Left ventricle myocardium inferior (tissue), 1 donor: Measurements from ENCODE around the gene TNK2. TPM values are rescaled to one million over a fixed set of nuclear protein-coding genes. Genes with fewer than 3 reads are reported as not detected.

Source experiments
- DNase-seq: peaks from one replicate; pipeline ENCODE4 v3.0.0-alpha.2; 2020
- H3K27ac ChIP-seq: fragments of 200-600 bp; replicated peaks from 2 replicates; pipeline ENCODE4 v1.8.0; 2021
- H3K27me3 ChIP-seq: fragments of 200-600 bp; 2 replicates; pipeline ENCODE4 v1.8.0; 2021; ENCODE audit warnings: low read depth
- H3K36me3 ChIP-seq: fragments of 200-600 bp; 2 replicates; pipeline ENCODE4 v1.8.0; 2021
- H3K4me1 ChIP-seq: fragments of 200-600 bp; 2 replicates; pipeline ENCODE4 v1.8.0; 2021
- H3K4me3 ChIP-seq: fragments of 200-600 bp; 2 replicates; pipeline ENCODE4 v1.8.0; 2021; ENCODE audit warnings: mild to moderate bottlenecking, moderate library complexity
- H3K9me3 ChIP-seq: fragments of 200-600 bp; replicated peaks from 2 replicates; pipeline ENCODE4 v1.8.0; 2021
- intact Hi-C: fragments of 100-400 bp; cut with micrococcal nuclease; formaldehyde crosslinking; loops from one replicate; pipeline ENCODE4 v1.11.0; 2022
- total RNA-seq: library from RNA; stranded (reverse); fragmentation: NEBNext Ultra II Directional; extraction: Animal tissue kit (Norgen Biotek cat#: 25700); gene quantifications from one replicate; pipeline ENCODE4 v1.2.1, GENCODE V29; 2021
- TF ChIP-seq, protein P1 (sequence below): fragments of 200-600 bp; IDR thresholded peaks from 2 replicates; pipeline ENCODE4 v1.8.0; 2021; ENCODE audit warnings: antibody characterized with exemption, mild to moderate bottlenecking, borderline replicate concordance
- donor health status: DM: no; HTN: yes; CAD: no; lungs with severe emphysema.

TNK2 gene
- total RNA-seq, 1 donor from 2014 or later: 33.2 TPM

DNA sequence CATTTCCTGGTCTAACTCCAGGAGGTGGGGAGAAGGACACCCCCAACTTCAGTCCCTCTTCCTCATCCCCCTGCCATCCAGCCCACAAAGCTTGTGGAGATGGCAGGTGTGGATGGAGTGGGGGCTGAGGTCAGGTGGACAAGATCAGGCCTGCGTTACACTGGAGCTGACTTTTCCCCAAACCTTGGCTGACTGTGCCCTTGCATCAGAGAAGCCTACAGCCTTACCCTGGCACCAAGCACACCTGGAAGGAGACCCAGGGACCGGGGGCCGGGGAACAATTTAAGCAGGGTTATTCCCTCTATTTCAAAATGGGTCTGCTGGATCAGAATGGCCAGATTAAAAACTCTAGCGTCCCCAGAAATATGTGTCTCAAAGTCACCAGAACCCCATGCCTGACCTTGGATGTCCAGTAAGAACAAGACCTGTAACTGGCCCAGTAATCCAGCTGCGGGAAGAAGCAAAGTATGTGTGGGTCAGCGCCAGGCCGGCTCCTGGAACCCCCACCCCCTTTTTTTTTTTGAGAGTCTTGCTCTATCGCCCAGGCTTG, 14.4 kb downstream of the TNK2 start:
- intact Hi-C loops: loop anchor here (2.0 kb wide), 1 partner anchor 31 kb away; no protein-coding TSS in a partner anchor
- Histone ChIP-seq H3K4me3 (no peak overlapping the region), H3K36me3 (no peaks in the 10 kb centered on the region), H3K27me3 (no peaks in the 10 kb centered on the region), H3K27ac (peak overlapping the region; percentile 80), H3K9me3 (no peaks in the 10 kb centered on the region), H3K4me1 (peaks cover 61% of the 10 kb centered on the region)
- no peak for DNase-seq
- TF ChIP-seq, protein P1, sequence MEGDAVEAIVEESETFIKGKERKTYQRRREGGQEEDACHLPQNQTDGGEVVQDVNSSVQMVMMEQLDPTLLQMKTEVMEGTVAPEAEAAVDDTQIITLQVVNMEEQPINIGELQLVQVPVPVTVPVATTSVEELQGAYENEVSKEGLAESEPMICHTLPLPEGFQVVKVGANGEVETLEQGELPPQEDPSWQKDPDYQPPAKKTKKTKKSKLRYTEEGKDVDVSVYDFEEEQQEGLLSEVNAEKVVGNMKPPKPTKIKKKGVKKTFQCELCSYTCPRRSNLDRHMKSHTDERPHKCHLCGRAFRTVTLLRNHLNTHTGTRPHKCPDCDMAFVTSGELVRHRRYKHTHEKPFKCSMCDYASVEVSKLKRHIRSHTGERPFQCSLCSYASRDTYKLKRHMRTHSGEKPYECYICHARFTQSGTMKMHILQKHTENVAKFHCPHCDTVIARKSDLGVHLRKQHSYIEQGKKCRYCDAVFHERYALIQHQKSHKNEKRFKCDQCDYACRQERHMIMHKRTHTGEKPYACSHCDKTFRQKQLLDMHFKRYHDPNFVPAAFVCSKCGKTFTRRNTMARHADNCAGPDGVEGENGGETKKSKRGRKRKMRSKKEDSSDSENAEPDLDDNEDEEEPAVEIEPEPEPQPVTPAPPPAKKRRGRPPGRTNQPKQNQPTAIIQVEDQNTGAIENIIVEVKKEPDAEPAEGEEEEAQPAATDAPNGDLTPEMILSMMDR: no peak

DNA sequence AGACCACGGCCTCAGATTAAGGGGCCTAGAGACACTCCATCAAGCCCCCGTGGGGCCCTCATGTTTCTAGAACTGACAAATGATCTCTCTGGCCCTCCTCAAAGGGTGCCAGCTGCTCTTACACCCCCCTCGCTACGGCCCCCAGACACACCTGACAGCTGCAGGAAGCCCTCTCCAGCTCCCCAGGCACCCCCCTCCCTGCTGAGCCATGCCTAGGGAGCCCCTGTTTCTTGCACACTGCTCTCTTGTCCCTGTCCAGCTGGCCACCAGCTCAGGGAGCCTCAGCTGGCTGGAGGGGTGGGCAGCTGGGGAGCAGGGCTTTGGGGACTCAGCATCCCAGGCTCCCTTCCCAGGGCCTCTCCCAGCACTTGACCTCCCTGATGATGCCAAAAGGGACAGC, 14.8 kb downstream of the TNK2 start:
- no peaks in the 10 kb centered on the region for H3K36me3 ChIP-seq
- no peaks in the 10 kb centered on the region for H3K9me3 ChIP-seq
- peaks cover 64% of the 10 kb centered on the region for H3K4me1 ChIP-seq
- DNase-seq: no peak
- intact Hi-C loops: no loop called here
- peak overlapping the region; percentile 80 for H3K27ac ChIP-seq
- H3K27me3 ChIP-seq: no peaks in the 10 kb centered on the region
- peak overlapping the region; percentile 57 for H3K4me3 ChIP-seq
- TF ChIP-seq, protein P1: no peak

DNA sequence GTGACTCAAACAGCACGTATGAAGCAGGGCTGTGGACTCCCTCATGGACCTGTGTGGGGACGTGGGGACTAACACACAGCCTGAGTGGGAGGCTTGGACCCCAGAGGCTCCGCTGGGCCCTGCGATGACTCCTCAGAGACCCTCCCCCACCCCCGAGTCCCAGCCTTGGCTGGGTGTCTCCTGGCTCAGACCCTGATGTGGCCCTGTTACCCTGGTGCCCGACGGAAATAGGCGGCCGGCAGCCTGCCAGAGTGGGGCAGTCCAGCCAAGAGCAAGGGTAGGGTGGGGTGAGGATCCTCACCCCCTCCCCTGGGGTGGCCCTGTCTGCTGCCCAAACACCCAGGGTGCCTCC, 15.3 kb downstream of the TNK2 start:
- Histone ChIP-seq H3K36me3 (no peaks in the 10 kb centered on the region), H3K9me3 (no peaks in the 10 kb centered on the region), H3K4me1 (peaks cover 68% of the 10 kb centered on the region), H3K27me3 (no peaks in the 10 kb centered on the region), H3K4me3 (peak overlapping the region; percentile 57), H3K27ac (peak overlapping the region; percentile 80)
- intact Hi-C loops: no loop called here
- TF ChIP-seq, protein P1: no peak
- DNase-seq: peak; percentile 74

DNA sequence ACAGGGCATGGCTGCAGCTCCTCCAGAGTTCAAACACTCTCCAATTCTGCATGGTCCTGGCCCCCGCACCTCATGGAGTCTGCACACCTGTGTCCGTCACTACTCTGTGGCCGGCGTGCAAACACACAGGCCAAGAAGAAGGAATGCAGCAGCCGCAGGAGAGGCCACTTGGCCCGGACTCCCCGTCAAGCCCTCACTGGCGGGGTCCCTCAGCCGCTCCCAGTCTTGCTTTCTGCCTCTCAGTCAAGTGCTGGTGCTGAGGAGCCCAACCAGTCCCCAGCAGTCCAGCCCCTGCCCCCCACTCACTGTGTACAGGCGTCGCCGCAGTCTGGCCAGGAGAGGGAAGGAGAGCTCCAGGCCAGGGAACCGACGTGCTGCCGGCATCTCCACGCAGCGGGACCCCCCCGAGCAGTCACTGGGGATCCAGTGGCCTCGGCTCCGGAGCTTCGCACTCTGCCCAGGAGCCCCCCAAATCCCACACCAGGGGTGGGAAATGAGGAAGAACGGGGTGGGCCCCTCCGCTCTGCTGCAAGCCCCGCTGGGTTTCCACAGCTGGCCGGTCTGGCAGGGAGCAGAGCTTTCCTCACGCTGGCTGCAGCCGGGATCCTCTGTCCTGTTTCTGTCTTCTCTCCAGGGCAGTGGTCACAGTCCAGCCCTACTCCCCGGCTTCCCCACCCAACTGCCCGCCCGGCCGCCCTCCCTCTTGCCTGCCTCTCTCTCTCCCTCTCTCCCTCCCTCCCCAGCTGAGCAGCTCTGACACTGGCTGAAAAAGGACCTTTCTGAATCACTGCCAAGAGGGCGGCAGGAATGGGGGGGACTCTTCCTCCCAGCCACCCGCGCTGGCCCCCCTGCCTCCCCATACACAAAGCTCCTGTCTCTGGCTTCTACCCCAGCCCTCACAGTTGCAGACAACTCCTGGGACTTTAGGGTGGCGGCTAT, 16.0 kb downstream of the TNK2 start:
- DNase-seq: peak; percentile 58
- H3K27ac ChIP-seq: peak overlapping the region; percentile 80
- H3K4me3 ChIP-seq: peak overlapping the region; percentile 57
- intact Hi-C loops: no loop called here
- H3K36me3 ChIP-seq: no peaks in the 10 kb centered on the region
- TF ChIP-seq, protein P1: no peak
- no peaks in the 10 kb centered on the region for H3K9me3 ChIP-seq
- H3K27me3 ChIP-seq: no peaks in the 10 kb centered on the region
- H3K4me1 ChIP-seq: peaks cover 73% of the 10 kb centered on the region

DNA sequence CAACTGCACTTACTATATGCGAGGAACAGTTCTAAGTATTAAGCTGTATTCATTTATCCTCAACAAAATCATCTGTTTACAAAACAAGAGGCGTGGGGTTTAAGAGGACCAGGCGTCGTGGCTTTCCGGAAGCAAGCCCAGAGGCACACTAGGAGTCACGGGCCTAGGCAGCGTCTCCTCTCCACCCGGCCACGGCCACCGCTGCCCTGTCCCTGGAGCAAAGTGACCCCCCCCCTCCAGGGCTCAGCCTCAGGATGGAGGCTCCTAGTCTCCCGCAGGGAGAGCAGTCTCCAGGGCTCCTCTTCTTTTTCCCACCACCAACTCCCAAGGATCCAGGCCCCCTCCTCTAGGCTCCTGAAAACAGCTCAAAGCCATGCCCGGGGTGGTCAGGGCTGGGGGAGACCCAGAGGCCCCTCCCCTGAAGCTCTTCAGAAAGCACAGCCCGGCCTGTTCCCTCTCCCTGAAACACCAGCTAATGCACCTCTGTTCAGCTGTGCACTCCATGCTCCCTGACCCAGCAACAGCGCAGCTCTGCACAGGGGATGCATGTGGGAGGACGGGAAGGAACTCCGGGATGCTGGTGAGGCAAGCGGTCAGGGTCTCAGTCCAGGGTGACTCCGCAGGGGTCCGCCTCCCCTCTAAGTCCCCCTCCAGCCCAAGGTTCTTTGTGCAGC, 16.8 kb downstream of the TNK2 start:
- peaks cover 73% of the 10 kb centered on the region for H3K4me1 ChIP-seq
- intact Hi-C loops: no loop called here
- no peak for DNase-seq
- no peaks in the 10 kb centered on the region for H3K27me3 ChIP-seq
- H3K4me3 ChIP-seq: peak overlapping the region; percentile 57
- no peaks in the 10 kb centered on the region for H3K9me3 ChIP-seq
- no peaks in the 10 kb centered on the region for H3K36me3 ChIP-seq
- H3K27ac ChIP-seq: peak overlapping the region; percentile 80
- TF ChIP-seq, protein P1: no peak
